ENCODE results near the gene ADCY2.

Gene ADCY2

DNA sequence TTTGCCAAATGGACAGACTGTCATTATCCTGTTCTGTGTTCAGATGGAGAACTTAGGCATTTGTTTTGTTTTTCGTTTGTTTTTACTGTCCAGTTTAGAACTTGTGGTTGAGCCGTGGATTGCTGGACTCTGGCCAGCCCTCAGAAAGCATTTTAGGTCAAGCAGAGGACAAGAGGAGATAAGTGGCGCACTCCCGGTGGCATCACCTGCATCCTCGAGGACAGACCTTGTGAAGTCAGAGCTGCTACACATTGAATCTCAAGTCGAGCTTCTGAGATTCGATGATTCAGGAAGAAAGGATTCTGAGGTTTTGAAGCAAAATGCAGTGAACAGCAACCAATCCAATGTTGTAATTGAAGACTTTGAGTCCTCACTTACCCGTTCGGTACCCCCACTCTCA is 481.9 kb downstream of the ADCY2 start:
- DNase-seq = no peak

DNA sequence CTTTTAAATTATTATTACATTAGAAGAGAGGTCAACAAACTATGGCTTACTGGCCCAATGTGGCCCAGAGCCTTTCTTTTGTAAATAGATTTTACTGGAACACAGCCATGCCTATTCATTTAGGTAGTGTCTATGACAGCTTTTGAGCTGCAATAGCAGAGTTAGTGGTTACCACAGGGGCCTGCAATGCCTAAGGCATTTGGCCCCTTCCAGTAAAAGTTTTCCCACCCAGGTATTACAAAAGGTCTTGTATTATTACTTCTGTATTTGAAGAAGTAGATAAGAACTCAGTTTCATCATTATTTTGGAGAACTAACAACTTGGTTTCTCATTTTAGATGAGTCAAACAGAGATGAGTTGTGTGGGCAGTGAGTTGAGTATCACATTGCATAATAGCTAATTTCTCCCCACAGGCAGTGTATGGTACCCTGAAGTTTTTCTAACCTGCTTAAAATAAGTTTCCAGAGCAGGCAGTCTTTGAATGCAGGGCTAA is 482.5 kb downstream of the ADCY2 start:
- no peak for DNase-seq
